Neutrophil (primary cell): ENCODE results near the gene SNX1.
"Not testable (repeated sequence)": the region's sequence is repeated elsewhere in the genome, so short reads cannot be mapped to it uniquely, and the experiment has no call there.

Source experiments
- H3K27ac ChIP-seq: fragments of 200-600 bp; sonication (generic); 2 replicates; pipeline ENCODE4 v1.5.1; 2016; ENCODE audit warnings: mild to moderate bottlenecking, moderate library complexity
- H3K27me3 ChIP-seq: fragments of 200-600 bp; sonication (generic); 2 replicates; pipeline ENCODE4 v1.6.0; 2016; ENCODE audit warnings: mild to moderate bottlenecking
- H3K36me3 ChIP-seq: fragments of 200-600 bp; sonication (generic); 2 replicates; pipeline ENCODE4 v1.5.1; 2017
- H3K4me1 ChIP-seq, 2 experiments: fragments of 200-600 bp in 1 of 2; sonication (generic) in 1 of 2; 1 replicate in 1 of 2; 2 replicates in 1 of 2; pipeline versions ENCODE4 v1.5.1 to v1.6.1; 2013 to 2016; ENCODE audit warnings: low read depth in 1 of 2, low read length in 1 of 2, mild to moderate bottlenecking in 1 of 2, moderate library complexity in 1 of 2; ENCODE audit not compliant: control insufficient read depth in 1 of 2, insufficient read depth in 1 of 2
- H3K4me3 ChIP-seq, 2 experiments: fragments of 200-600 bp in 1 of 2; sonication (generic) in 1 of 2; 1 replicate in 1 of 2; 2 replicates in 1 of 2; pipeline ENCODE4 v1.5.1; 2013 to 2016; ENCODE audit warnings: low read depth in 1 of 2, low read length in 1 of 2, mild to moderate bottlenecking in 1 of 2, moderate library complexity in 1 of 2
- H3K9me3 ChIP-seq: fragments of 200-600 bp; sonication (generic); 2 replicates; pipeline ENCODE4 v1.5.1; 2016
- TF ChIP-seq, protein P1 (sequence below): fragments of 200-600 bp; sonication (generic); IDR thresholded peaks from 2 replicates; pipeline ENCODE4 v1.5.1; 2016; ENCODE audit warnings: antibody characterized with exemption

SNX1 gene

DNA sequence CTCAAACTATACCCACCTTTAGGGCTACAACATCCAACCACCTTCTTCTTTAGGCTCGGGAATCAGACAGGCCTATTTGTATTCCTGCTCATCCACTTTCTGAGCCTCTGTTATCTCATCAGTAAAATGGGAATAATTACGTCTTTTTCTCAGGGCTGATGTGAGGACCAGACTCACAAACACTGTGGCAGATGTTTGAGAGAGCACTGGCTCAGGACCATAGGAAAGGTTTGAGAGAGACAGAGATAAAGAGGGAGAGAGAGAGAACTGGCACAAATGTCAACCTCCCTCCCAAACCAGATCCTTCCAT, 44.7 kb upstream of the SNX1 start:
- no peaks in the 10 kb centered on the region for H3K9me3 ChIP-seq
- no peaks in the 10 kb centered on the region for H3K36me3 ChIP-seq
- peak overlapping the region in 1 of 2 experiments; percentile 33 for H3K4me3 ChIP-seq
- no peaks in the 10 kb centered on the region for H3K27me3 ChIP-seq
- TF ChIP-seq, protein P1, sequence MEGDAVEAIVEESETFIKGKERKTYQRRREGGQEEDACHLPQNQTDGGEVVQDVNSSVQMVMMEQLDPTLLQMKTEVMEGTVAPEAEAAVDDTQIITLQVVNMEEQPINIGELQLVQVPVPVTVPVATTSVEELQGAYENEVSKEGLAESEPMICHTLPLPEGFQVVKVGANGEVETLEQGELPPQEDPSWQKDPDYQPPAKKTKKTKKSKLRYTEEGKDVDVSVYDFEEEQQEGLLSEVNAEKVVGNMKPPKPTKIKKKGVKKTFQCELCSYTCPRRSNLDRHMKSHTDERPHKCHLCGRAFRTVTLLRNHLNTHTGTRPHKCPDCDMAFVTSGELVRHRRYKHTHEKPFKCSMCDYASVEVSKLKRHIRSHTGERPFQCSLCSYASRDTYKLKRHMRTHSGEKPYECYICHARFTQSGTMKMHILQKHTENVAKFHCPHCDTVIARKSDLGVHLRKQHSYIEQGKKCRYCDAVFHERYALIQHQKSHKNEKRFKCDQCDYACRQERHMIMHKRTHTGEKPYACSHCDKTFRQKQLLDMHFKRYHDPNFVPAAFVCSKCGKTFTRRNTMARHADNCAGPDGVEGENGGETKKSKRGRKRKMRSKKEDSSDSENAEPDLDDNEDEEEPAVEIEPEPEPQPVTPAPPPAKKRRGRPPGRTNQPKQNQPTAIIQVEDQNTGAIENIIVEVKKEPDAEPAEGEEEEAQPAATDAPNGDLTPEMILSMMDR, result no peak
- peak overlapping the region; percentile 92 for H3K27ac ChIP-seq
- peaks cover 55 to 63% of the 10 kb centered on the region in 2 experiments for H3K4me1 ChIP-seq

DNA sequence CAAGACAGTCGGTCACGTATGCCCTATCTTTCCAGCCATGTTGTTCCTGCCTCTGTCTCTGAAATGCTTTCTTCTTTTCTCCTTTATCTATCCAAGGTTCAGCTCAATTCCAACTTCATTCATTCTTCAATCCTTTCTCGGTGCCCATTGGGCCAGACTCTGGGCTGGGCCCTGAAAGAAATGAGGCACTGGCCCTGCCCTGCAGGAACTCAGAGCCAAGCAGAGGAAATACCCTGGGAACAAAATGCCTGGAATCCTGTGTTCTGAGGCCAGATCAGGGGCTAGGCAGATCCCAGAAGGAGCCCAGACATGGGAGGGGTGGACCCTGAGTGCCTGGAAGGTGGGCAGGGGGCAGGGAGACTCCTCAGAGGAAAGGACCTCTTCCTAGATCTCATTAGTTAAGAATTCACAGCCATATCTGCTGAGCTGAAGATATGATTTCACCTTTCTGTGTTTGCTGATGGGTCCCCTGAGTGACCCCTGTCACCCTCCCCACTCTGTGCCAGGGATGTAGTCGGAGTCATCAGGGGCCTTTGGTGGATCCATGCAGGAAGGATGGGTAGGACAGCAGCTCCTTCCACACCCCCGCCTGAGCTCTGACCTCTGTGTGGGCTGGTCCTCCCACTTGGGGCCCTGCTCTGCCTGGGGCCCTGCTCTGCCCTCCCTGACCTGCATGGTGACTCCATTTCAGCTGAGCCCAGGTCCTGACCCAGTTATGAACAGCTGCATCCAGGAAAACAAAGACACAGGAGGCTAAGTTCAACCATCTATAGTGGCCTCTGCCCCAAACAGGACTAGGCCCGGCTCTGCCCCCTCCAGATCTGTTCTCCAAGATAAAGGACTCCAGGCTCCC, 44.1 kb upstream of the SNX1 start:
- TF ChIP-seq, protein P1, result no peak
- Histone ChIP-seq H3K4me3 (no peak overlapping the region), H3K27me3 (no peaks in the 10 kb centered on the region), H3K4me1 (peaks cover 53 to 60% of the 10 kb centered on the region in 2 experiments), H3K27ac (peak overlapping the region; percentile 92), H3K36me3 (no peaks in the 10 kb centered on the region), H3K9me3 (no peaks in the 10 kb centered on the region)

DNA sequence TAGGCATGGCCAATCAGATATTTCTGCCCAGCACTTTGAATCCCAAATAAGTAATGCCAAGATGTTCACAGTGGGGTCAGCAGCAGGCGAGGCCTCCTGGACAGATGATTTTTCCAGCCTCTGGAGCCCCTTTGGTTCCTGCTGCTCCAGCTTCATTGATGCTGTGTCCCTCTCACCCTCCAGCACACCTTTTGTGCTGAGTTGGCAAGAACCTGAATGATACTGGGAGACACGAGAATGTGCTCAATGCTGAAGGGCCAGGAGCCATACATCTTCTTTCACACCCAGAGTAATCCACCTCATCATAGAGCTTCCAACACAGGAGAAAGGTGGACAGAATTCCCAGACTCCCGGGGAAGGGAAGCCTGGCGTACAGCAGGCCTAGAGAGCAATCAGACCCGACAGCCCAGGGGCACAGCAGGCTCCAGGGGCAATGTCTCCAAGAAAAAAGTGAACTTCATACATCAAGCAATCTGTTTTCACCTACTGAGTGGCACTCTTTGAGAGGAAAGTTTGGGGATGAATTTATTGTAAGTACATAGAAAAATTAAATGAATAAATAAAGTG, 42.8 kb upstream of the SNX1 start:
- TF ChIP-seq, protein P1, result no peak

DNA sequence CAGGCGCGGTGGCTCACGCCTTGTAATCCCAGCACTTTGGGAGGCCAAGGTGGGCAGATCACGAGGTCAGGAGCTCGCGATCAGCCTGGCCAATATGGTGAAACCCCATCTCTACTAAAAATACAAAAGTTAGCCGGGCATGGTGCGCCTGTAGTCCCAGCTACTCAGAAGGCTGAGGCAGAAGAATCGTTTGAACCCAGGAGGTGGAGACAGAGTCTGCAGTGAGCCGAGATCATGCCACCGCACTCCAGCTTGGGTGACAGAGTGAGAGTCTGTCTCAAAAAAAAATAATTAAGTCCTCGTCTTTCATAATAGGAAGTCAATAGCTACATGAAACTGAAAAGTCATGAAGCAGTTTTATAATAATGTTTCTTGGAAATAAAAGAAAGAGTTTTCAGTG, 42.1 kb upstream of the SNX1 start:
- H3K4me3 ChIP-seq, H3K9me3 ChIP-seq, H3K27me3 ChIP-seq, H3K27ac ChIP-seq, H3K36me3 ChIP-seq: not testable (repeated sequence)
- peaks cover 37 to 47% of the 10 kb centered on the region in 2 experiments for H3K4me1 ChIP-seq

More for the DNA sequence above, 42.8 kb upstream of the SNX1 start:
- peaks cover 39 to 47% of the 10 kb centered on the region in 2 experiments for H3K4me1 ChIP-seq
- H3K27me3 ChIP-seq, result no peaks in the 10 kb centered on the region
- no peaks in the 10 kb centered on the region for H3K36me3 ChIP-seq
- no peak overlapping the region for H3K4me3 ChIP-seq
- no peak overlapping the region for H3K27ac ChIP-seq
- no peaks in the 10 kb centered on the region for H3K9me3 ChIP-seq

- Histone ChIP-seq H3K9me3 (no peaks in the 10 kb centered on the region), H3K36me3 (no peaks in the 10 kb centered on the region), H3K4me1 (peaks cover 20 to 21% of the 10 kb centered on the region in 2 experiments), H3K27ac (peak overlapping the region; percentile 86), H3K27me3 (no peaks in the 10 kb centered on the region), H3K4me3 (peak overlapping the region in 1 of 2 experiments; percentile 36)
- TF ChIP-seq, protein P1, result no peak
Measured at GRCh38 chr15:64058279-64058678, 37.5 kb upstream of the SNX1 start.

DNA sequence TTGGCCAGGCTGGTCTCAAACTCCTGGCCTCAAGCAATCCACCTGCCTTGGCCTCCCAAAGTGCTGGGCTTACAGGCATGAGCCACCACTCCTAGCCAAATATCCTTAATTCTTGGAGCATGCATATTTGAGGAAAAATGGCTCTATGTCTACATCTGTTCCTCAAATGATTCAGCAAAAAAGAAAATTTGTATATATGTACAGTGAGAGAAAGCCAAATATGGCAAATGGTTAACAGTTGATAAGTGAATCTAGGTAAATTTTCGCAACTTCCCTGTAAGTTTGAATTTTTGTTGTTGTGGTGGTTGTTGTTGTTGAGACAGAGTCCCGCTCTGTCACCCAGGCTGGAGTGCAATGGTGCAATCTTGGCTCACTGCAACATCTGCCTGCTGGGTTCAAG, 36.7 kb upstream of the SNX1 start:
- not testable (repeated sequence) for H3K9me3 ChIP-seq, H3K36me3 ChIP-seq, H3K27me3 ChIP-seq
- Histone ChIP-seq H3K4me3 (peak overlapping the region in 1 of 2 experiments; percentile 36), H3K4me1 (peaks cover 20 to 21% of the 10 kb centered on the region in 2 experiments), H3K27ac (peak overlapping the region; percentile 86)
